AG04450 (cell line): ENCODE data around the gene MYO7B. TPM values are rescaled to one million over a fixed set of nuclear protein-coding genes. Genes with fewer than 3 reads are reported as not detected.

Source experiments
- CTCF ChIA-PET: fragments of 300-600, 350-600 bp; formaldehyde crosslinking; extraction: SDS; loops from one replicate; lab custom pipeline; 2022; ENCODE audit warnings: antibody characterized with exemption, inconsistent platforms; lab: Charles Lee
- POLR2A ChIA-PET: fragments of 350-600 bp; formaldehyde crosslinking; extraction: SDS; loops from one replicate; lab custom pipeline; 2021; ENCODE audit warnings: antibody characterized with exemption, inconsistent platforms; lab: Yijun Ruan, JAX
- DNase-seq: peaks from one replicate; pipeline ENCODE4 v3.0.0-alpha.2; 2011; ENCODE audit warnings: low read depth, low spot score
- H3K27ac ChIP-seq: one replicate; pipeline ENCODE4 v1.5.1; 2012; ENCODE audit warnings: low read depth, low read length, control low read depth
- H3K27me3 ChIP-seq: one replicate; pipeline ENCODE4 v1.6.0; 2012; ENCODE audit warnings: low read length; ENCODE audit not compliant: control insufficient read depth, insufficient read depth
- H3K4me3 ChIP-seq: 2 replicates; pipeline ENCODE4 v1.5.1; 2011; ENCODE audit warnings: mild to moderate bottlenecking, low read depth, low read length, control low read depth
- H3K9me3 ChIP-seq: 2 replicates; pipeline ENCODE4 v1.5.1; 2012; ENCODE audit warnings: low read length; ENCODE audit not compliant: control insufficient read depth, insufficient read depth
- CTCF ChIP-seq: IDR thresholded peaks from 2 replicates; pipeline ENCODE4 v1.5.1; 2011; ENCODE audit warnings: low read depth, low read length, control low read depth, inconsistent platforms
- polyA plus RNA-seq: library from polyadenylated mRNA; depleted of rRNA; stranded (reverse); fragments of >200 nt; gene quantifications from 2 replicates; pipeline ENCODE4 v1.2.3, GENCODE V29; 2011

MYO7B gene
- polyA plus RNA-seq, 1 experiment: 0.02 TPM

GRCh38 chr2:127620866-127621265 is 85.4 kb downstream of the MYO7B start:
- ChIA-PET POLR2A (no interaction called here), CTCF (no interaction called here)
- Histone ChIP-seq H3K27ac (no peak overlapping the region), H3K27me3 (no peaks in the 10 kb centered on the region), H3K9me3 (no peaks in the 10 kb centered on the region; the same call in 1 of the 2 replicates), H3K4me3 (no peak overlapping the region)
- no peak for DNase-seq
- no peak for TF ChIP-seq CTCF

- H3K9me3 ChIP-seq: no peaks in the 10 kb centered on the region; the same call in 1 of the 2 replicates
- TF ChIP-seq CTCF: no peak
- ChIA-PET POLR2A (no interaction called here), CTCF (no interaction called here)
- no peak overlapping the region for H3K4me3 ChIP-seq
- DNase-seq: no peak
- H3K27ac ChIP-seq: no peak overlapping the region
- H3K27me3 ChIP-seq: no peaks in the 10 kb centered on the region
Measured at GRCh38 chr2:127621981-127622431, 86.5 kb downstream of the MYO7B start.

GRCh38 chr2:127622561-127623387 is 87.3 kb downstream of the MYO7B start:
- Histone ChIP-seq H3K27me3 (no peaks in the 10 kb centered on the region), H3K27ac (no peak overlapping the region), H3K4me3 (no peak overlapping the region), H3K9me3 (no peaks in the 10 kb centered on the region; the same call in 1 of the 2 replicates)
- DNase-seq: no peak
- no peak for TF ChIP-seq CTCF
- ChIA-PET CTCF (no interaction called here), POLR2A (no interaction called here)

GRCh38 chr2:127623388-127624319 is 88.2 kb downstream of the MYO7B start:
- no peak overlapping the region for H3K27ac ChIP-seq
- POLR2A ChIA-PET: interaction anchor here (0.6 kb wide), 1 partner anchor 14 kb away, joined by 3 read pairs; no protein-coding TSS in a partner anchor

More at GRCh38 chr2:127623388-127624319, 88.2 kb downstream of the MYO7B start:
- DNase-seq: no peak
- no peaks in the 10 kb centered on the region; the same call in 1 of the 2 replicates for H3K9me3 ChIP-seq
- CTCF ChIA-PET: no interaction called here
- no peak for TF ChIP-seq CTCF
- H3K4me3 ChIP-seq: no peak overlapping the region
- H3K27me3 ChIP-seq: no peaks in the 10 kb centered on the region
